ENCODE results near the gene KIF18B. TPM values are rescaled to one million over a fixed set of nuclear protein-coding genes. Genes with fewer than 3 reads are reported as not detected.

KIF18B gene
- total and polyA plus RNA-seq, 2 of the 13 experiments (the other 11 are each of a cell fraction or from before 2014, with no cell fraction given): 15.2 to 15.3 TPM

- TF ChIP-seq SNAPC4 (CRISPR knock-in tag; IDR thresholded peaks at IDR 0.05) (no peak), NCOA5 (CRISPR knock-in tag; IDR thresholded peaks at IDR 0.05) (no peak), ZNF687 (CRISPR knock-in tag; IDR thresholded peaks at IDR 0.05) (peak; percentile 49), RNF2 (conservative IDR thresholded peaks at IDR 0.05; ENCODE audit: low read depth) (no peak), POLR2AphosphoS5 (IDR thresholded peaks at IDR 0.05; ENCODE audit: low read depth, low read length) (no peak), ZNF496 (CRISPR knock-in tag; IDR thresholded peaks at IDR 0.05; ENCODE audit: insufficient replicate concordance) (no peak), DMTF1 (CRISPR knock-in tag; IDR thresholded peaks at IDR 0.05) (no peak), PPARG (CRISPR knock-in tag; conservative IDR thresholded peaks at IDR 0.05) (no peak), ZNF652 (CRISPR knock-in tag; IDR thresholded peaks at IDR 0.05; ENCODE audit: borderline replicate concordance, low read depth) (no peak), PATZ1 (CRISPR knock-in tag; IDR thresholded peaks at IDR 0.05) (peak; percentile 49; the same call in 1 of the 2 replicates), TAF15 (IDR thresholded peaks at IDR 0.05; ENCODE audit: low read depth, low read length, poor library complexity, severe bottlenecking) (no peak), ZNF292 (CRISPR knock-in tag; IDR thresholded peaks at IDR 0.05; ENCODE audit: borderline replicate concordance, low read depth) (no peak), TCF7L2 (IDR thresholded peaks at IDR 0.05; ENCODE audit: low read depth, low read length) (no peak), TBX3 (IDR thresholded peaks at IDR 0.05; ENCODE audit: borderline replicate concordance) (no peak), CC2D1A (CRISPR knock-in tag; IDR thresholded peaks at IDR 0.05) (no peak), MTA1 (CRISPR knock-in tag; IDR thresholded peaks at IDR 0.05; ENCODE audit: borderline replicate concordance) (no peak)
Observed at GRCh38 chr17:44919885-44920564, 27.5 kb downstream of the KIF18B start (continued).
